NCI-H82 treated with DMSO at 0.1 percent for 48 hours (cell line): ENCODE data around the gene IMPA2.
"Not testable (repeated sequence)": the region's sequence is repeated elsewhere in the genome, so short reads cannot be mapped to it uniquely, and the experiment has no call there.

Experiments
- DNase-seq: peaks from one replicate; lab custom pipeline; 2025; ENCODE audit not compliant: unreplicated experiment; lab: John Stamatoyannopoulos, UW

Gene IMPA2

DNA sequence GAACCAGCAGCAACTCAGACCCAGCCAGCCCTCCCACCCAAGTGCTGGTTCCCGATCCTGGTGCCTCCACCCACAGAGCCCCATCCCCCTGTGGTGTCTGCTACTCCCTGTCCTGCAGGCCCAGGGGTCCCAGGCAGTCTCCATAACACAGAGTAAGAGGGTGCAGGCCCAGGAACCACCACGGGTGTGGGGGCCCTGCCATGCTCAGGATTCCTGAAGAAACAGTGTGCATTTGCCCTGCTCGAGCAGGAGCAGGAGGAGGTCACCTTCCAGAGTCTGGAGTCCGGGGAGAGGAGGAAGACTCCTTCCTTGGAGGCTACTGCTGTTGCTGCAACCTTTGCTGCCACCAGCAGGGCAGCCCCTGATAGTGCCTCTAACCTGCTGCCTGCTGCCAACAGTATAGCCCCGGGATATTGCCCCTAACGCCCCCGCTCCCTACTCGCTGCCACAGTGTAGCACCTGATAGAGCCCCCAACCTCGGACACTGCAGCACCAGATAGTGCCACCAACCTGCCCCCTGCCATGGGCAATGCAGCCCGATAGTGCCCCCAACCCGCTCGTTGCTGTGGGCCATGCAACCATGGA lies 65.5 kb downstream of the IMPA2 start:
- DNase-seq: no peak

DNA sequence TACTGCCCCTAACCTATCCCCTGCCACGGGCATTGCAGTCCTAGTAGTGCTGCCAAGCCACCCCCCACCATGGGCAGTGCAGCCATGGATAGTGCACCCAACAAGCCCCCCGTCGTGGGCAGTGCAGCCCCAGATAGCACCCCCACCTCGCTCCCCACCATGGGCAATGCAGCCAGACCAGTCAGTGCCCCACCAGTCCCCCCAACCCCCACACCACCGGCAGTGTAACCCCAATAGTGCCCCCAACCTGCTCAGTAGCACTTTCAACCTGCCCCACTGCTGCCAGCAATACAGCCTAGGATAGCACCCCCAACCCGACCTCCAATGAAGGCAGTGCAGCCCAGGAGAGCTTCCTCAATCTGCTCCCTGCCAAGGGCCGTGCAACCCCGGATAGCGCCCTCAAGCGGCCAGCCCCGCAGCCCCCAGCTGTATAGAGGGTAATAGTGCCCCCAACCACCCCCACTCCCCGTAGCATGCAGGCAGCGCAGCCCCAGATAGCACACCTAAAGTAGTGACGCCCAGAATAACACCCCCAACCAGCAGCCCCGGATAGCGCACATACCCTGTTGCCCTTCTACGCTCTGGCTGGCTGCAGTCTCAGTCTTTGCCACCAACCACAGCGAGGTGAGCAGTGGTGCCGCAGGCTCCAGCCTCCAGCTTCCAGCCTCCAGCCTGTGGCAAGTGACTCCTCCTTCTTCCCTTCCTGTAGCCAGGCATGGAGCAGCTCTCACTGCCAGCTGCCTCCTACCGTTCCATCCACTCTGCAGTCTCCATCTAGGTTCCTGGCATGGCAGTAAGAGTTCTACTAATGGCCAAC lies 66.9 kb downstream of the IMPA2 start:
- no peak for DNase-seq

DNA sequence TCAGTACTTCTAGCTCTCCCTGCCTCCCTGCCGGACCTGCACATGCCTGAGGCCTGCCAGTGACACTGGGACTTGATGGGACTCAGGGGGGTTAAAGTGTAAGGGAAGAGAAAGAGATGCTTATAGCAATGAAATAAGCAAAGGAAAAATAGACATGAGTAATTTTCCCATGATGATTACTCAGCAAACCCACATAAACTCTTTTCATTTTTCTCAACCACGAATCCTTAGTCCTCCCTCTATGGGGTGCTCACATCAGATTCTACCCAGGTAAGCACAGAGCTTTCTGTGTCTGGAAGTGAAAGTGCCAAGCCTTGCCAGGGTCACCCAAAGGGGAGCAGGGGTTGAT lies 67.5 kb downstream of the IMPA2 start:
- DNase-seq: no peak

DNA sequence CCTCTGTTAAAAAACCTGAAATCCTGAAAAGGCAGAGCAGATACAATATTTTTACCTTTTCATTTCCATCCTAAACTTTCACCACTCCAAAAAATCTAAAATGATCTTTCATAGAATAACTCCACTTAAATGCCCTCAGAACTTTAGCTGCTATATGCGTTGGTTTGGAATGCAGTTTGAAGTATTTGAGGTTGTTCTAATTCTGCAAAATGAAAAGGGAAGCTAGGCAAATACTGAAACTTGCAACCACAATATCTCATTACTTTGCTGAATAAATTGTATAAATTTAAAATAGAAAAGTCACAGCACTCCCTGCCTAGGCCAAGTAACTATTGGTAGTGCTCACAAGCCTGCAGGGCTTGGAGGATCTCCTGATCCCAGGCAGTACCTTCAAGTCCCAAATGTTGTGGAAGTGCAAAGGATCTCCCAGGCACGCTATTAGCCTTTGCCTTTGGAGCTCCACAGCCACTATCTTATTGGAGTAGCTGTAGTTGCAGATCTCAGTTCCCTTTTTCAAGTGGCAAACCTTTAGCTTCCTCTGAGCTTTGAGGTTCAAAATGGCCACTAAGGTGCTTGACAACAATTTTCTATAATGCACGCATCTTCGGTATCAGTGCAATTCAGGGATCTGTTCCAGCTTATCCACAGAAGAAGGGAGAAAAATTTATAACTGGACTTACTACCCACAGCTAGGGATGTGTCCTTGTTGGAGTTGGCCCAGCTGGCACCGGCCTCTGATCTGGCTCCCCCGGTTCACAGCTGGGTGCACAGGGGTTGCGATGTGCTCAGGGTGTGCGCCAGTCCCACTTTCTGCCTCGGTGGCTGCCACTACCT lies 68.9 kb downstream of the IMPA2 start:
- no peak for DNase-seq

DNA sequence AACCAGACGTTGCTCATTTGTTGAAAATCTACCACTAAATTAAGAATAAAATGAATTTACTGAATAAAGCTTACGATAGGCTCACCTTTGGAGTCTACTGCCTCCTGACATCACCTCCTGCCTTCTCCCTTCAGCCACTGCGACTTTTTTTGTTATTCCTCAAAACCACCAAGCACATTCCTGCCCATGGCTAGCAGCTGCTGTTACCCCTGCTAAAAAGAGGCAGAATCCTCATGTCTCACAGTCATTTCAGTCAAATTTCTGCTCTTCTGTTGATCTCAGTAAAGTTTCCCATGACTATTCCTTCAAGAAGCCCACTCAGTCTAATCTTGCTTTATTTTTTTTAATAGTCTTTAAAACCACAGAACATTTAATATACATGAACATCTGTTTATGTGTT lies 71.6 kb downstream of the IMPA2 start:
- no peak for DNase-seq

DNA sequence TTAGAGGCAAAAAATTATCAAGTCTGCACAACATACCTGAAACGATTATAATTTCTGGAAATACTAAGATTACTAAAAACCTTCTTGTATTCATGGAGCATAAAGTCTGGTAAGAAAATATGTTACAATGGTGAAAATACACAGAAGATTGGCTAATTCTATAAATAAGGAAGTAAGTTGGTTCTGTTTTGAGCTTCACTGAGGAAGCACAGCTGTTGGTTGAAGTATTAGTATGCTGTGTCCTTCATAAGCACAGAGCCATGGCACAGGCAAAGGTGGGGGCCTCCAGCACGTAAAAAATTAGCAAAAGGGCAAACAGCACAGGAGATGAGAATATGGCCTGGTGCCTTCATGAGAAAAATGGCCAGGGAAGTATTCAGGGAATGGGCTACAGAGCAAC lies 72.0 kb downstream of the IMPA2 start:
- DNase-seq: no peak

DNA sequence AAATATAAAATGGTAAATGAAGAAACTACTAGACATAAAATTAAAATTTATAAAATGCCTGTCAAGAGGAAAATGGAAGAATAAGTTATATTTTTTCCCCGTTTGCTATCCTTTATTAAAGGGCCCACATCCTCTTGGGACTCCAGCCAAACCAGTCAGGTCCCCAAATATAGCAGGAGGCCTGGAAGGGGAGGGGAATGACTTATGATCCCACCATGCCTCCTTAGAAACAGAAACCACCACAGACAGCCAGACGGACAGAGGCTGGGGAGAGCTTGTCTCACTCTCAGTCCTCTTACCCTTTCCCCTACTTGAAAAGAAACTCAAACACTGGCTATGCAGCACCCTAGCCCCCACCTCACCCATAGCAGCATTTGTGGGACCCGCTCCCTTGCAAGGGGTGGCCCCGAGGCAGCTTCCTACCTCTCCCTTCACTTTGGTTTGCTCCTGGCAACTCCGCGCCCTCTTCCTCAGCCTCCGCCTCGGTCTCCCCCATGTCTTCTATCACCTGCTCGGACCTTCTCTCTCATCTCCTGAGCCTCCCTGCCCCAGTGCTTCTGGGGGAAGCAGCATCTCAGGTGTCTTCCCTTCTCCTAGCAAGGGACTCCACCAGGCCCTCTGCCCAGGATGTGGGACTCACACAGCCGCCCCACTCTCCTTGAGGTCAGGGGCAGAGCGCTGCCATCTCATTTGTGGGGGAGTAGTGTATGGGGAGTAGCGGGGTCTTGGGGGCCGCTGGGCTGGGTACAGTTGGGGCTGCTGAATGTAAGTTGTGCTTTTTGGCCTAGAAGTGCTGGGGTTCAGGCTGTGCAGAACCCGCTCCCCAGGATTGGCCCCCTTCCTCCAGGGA lies 75.0 kb downstream of the IMPA2 start:
- DNase-seq: no peak

DNA sequence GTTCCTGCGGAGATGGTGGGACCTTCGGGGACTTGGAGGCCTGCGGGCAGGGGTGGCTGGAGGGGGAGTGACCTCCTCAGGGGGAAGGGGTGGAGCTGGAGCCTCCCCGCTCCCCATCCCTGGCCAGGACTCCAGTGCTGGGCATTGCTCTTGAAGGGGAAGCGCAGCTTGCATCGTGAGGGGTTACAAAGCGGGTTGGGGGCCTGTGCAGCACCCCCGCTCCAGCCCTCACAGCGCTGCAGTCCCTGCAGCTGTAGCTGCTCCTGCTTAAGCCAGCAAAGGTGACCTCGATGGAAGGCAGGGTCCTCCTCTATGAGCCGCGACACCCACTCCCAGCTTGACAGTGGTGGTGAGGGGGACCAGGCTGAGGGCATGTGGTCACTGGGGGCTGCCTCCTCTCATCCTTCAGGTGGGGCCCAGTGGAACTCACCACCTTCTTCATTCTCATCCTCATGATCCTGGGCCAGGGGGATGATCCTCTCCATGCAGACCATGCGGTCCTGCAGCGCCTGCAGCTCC lies 75.6 kb downstream of the IMPA2 start:
- DNase-seq: no peak

DNA sequence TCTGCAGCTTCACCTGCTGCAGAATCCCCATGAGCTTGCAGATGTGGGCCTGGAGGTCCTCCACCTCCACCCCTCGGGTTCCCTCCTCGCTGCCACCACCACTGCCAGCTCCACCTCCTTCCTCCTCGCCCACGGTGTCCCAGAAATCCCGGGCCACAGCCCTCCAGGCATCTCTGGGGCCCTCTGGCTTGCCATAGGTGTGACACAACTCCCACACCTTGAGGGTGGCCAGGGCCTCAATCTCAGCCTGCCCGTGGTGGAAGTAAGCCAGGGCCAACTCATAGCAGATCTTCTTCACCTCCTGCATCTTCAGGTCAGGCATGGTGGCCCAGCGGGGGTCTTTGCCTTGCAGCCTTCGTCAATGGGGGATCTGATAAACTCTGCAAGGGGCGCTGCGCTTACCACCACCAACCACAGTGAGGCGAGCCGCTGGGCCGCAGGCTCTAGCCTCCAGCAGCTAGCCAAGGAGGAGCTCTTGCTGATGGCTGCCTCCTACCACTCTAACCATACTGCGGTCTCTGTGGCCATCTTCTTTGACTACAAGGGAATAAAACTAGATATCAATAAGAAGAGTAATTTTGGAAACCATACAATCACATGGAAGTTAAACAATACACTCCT lies 76.2 kb downstream of the IMPA2 start:
- DNase-seq: no peak

DNA sequence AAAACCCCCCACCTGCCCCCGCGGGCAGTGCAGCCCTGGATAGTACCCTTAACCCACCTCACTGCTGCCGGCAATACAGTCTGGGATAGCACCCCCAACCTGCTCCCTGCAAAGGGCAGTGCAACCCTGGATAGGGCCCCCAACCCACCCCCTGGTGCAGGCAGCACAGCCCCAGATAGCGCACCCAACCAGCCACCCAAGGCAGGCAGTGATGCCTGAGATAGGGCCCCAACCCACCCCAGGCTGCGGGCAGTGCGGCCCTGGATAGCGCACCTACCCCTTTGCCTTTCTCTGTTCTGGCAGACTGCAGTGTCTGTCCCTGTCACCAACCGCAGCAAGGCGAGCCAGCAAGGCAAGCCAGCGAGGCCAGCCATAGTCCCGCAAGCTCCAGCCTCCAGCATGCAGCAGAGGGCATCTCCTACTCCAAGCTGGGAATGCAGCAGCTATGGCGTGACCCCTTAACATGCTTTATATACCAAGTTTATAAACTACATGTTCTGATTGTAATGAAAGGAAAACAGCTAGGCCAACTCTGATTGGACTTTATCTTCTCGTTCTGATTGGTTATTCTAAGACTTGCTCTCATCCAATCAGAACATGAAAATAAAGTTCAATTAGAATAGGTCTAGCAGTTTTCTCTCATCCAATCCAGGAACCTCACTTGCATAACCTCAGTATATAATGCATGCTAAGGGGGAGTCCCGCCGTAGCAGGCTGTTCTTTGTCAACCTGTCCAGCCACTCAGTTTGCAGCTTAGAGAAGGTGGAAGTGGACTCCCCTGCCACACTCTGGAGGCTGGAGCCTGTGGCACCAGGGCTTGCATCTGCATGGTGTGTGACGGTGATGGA lies 78.3 kb downstream of the IMPA2 start:
- no peak for DNase-seq

DNA sequence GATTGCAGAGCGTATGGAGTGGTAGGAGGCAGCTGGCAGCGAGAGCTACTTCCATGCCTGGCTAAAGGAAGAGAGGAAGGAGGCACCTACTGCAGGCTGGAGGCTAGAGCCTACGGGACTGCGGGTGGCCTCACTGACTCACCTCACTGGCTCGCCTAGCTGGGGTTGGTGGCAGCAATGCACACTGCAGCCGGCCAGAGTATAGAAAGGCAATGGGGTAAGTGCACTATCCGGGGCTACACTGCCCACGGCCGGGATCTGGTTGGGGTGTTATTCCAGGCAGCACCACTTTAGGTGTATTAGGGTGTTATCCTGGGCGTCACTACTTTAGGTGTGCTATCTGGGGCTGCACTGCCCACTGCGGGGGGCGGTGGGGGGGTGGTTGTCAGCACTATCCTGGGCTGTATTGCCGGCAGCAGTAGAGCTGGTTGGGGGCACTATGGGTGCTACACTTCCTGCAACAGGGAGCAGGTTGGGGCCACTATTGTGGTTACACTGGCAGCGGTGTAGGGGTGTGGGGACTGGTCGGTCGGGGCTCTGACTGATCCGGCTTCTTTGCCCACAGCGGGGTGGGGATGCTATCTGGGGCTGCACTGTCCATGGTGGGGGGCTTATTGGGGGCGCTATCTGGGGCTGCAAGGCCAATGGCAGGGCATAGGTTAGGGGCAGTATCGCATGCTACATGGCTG lies 79.0 kb downstream of the IMPA2 start:
- no peak for DNase-seq

DNA sequence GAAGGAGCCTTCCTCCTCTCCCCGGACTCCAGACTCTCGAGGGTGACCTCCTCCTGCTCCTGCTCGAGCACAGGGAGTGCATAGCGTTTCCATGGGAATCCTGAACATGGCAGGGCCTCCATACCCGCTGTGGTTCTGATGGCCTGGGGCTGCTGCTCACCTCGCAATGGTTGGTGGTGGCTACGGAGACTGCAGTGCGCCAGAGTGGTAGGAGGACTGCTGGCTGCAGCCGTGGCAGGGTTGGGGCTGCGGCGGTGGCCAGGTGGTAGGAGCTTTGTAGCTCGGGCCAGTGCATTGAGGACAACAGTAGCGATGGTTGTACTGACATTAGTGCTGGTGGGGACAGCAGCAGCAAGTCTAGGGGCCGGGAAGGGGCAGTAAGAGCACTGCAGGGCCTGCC lies 80.4 kb downstream of the IMPA2 start:
- DNase-seq: no peak

DNA sequence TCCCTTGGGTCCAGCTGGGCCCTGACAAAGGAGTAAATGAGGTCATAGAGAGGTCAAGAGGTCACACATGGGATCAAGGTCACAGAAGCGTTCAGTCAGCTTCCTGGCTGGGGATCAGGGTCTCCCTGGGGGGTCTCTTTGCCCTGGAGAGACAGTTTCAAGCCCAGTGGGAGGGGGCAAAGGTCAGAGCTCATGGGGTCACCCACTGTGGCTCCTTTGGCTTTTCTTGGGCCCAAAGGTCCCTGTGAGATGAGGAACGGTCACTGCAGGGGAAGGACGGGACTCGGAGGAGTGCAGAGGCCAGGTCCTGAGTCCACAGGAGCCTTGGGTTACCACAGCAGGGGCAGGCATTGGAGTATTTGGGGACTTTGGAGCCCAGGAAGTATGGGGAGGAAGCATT lies 81.7 kb downstream of the IMPA2 start:
- DNase-seq: no peak

DNA sequence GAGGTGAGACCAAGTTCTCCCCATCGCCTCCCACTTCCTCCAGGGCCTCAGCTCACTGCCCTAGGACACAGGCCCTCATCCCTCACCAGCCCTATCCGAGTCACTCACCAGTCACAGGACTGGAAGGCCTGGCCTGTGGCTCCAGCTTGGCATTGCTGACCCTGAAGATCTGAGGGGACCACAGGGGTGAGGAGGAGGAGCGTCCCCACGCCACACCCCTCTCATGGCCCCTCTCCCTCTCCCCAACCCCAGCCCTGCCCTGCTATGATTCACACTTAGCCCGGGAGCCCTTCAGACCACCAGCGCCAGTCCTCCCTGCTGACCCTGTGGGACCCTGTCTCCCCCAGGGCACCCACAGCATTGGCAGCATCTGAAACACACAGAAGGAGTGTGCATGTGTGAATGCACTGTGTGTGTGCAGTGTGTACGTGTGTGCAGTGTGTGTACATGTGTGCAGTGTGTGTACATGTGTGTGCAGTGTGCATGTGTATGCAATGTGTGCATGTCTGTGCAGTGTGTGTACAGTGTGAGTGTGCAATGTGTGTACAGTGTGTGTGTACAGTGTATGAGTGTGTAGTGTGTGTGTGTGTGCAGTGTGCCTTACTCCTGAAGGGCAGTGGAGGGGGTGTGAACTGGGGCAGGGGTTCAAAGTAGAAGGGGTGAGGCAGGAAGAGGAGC lies 82.9 kb downstream of the IMPA2 start:
- no peak for DNase-seq

DNA sequence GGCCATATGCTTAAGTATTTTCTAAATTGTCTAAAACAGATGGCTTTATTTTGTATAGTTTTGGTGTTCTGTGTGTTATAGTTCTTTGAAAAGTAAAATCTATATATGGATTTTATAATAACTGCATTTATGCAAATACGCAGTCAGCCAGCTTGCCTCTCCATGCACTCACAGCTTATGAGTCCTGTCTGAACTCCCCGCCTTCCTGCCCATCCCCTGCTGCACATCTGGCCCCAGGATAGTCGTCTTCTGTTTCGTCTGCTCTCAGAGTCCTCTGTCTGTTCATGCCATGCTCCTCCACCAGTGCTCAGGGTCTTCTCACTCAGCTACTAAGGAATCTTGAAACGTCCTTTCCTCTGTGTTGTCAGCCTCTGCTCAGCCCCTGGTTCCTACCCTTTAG lies 84.1 kb downstream of the IMPA2 start:
- no peak for DNase-seq

DNA sequence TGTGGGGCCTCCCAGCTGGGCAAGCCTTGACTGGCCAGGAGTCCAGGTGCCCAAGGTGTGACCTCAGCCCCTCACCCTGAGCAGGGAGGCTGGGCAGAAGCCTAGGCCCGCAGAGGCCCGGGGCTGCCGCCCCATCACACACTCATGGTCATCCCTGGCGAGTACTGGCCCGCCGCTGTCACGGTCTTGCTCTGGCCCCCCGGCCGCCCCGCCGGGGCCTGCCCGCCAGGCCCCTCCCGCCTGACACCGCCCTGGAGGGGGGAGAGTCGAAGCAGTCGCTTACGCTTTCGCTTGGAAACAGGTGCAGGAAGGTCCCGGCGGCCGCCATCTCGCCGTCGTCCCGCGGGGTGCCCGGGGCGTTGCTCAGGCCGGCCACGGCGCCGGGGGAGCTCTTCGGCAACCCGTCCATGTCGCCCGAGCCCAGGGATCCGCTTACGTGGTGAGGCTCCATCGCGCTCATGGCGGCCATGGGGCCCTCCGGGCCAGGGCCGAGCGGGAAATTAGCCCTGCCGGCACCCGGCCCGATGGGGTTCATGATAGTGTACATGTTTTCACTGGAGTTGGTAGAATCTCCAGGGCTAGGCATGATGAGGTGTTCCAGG lies 85.7 kb downstream of the IMPA2 start:
- DNase-seq: no peak

DNA sequence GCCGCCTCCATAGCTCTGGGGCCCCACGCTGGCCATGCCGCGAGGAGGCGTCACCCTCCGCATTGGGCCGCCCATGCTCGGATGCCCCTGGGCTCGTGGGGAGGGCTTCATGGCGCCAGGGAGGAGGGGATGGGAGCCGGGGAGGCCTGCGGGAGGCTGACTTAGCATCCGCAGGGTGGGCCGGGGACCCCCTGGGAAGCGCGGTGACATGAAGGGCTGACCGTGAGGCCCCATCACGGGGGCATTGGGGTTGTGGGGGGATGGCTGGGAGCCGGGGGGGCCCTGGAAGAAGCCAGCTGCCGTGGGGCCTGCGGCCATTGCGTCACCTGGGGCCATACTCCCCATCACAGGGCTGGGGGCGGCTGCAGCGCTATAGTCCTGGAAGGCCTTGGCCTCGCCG lies 86.4 kb downstream of the IMPA2 start:
- DNase-seq: no peak

DNA sequence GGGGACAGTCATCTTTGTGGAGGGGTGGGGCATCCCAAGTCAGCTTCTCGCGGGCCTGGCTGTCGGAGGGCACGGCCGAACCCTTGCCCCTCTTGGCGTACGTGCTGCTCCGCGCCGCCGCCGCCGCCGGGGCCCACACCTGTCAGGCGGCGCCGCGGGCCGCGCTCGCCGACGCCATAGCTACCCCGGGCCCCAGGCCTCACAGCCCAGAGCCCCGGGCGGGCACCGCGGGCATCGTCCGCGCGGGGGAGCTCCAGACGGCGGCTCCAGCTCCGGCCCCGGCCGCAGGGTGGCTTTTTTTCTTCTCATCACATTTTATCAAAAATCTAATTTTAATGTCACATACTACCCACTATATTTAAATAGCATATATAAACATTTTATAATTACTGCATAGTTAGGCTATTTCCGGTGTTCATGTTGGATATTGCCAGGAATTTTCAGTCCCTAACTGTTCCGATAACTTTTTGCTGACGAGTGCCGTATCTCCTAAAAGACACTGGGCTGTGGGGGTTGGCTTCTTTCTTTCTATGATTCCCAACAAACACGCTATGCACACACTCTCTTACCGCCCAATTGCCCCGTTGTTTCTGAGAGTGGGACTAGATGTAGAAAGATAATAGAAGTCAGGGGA lies 87.1 kb downstream of the IMPA2 start:
- DNase-seq: not testable (repeated sequence)
